Motor neuron (in vitro differentiated cells): ENCODE results near the gene COL19A1. TPM values are rescaled to one million over a fixed set of nuclear protein-coding genes. Genes with fewer than 3 reads are reported as not detected.

Experiments used
- ATAC-seq, 8 experiments: fragments of 200-7000 bp; cut with Tn5 transposase; replicated peaks in 6 of 8; 2 replicates each; pipeline ENCODE4 v1.8.0; 2021; ENCODE audit warnings: mild to moderate bottlenecking in 8 of 8, moderate library complexity in 8 of 8
- H3K27ac ChIP-seq, 2 donors: fragments of 250-450 bp; sonication (Bioruptor Pico); 2 replicates each; pipeline ENCODE4 v1.9.0; 2021; ENCODE audit warnings: antibody characterized with exemption in 2 of 2, mild to moderate bottlenecking in 2 of 2, moderate library complexity in 1 of 2
- H3K4me1 ChIP-seq, 2 donors: fragments of 250-450 bp; sonication (Bioruptor Pico); replicated peaks in 1 of 2; 2 replicates each; pipeline ENCODE4 v1.6.1; 2021; ENCODE audit warnings: antibody characterized with exemption in 2 of 2, mild to moderate bottlenecking in 2 of 2, moderate library complexity in 1 of 2
- H3K4me3 ChIP-seq, 5 donors: fragments of 250-450 bp; sonication (Bioruptor Pico); 2 replicates each; pipeline ENCODE4 v1.9.0; 2021; ENCODE audit warnings: antibody characterized with exemption in 5 of 5, mild to moderate bottlenecking in 5 of 5, moderate library complexity in 4 of 5
- WGBS, 10 experiments: fragments of 450-650 bp; shearing (Covaris generic); methylation state at CpG; one replicate each; pipeline ENCODE4 v1.0.0; 2022; 5-methylcytosine and 5-hydroxymethylcytosine counted together
- in situ Hi-C, 9 experiments: fragments of 400-800 bp; cut with MboI; loops; one replicate each; pipeline ENCODE4 v1.15.0; 2021; ENCODE audit warnings: low sequenced_read_pairs in 9 of 9, low pct_unique_long_range_greater_than_20kb in 2 of 9; ENCODE audit not compliant: unreplicated experiment in 9 of 9
- total RNA-seq, 8 experiments: library from RNA; unstranded; fragments of 300-600 nt; gene quantifications; 2 replicates each; pipeline versions ENCODE4 v1.2.3 to v1.2.4, GENCODE V29; 2022

COL19A1 gene
- total RNA-seq, 8 experiments from 2014 or later = 0.45 to 5.9 (median 0.92) TPM

DNA sequence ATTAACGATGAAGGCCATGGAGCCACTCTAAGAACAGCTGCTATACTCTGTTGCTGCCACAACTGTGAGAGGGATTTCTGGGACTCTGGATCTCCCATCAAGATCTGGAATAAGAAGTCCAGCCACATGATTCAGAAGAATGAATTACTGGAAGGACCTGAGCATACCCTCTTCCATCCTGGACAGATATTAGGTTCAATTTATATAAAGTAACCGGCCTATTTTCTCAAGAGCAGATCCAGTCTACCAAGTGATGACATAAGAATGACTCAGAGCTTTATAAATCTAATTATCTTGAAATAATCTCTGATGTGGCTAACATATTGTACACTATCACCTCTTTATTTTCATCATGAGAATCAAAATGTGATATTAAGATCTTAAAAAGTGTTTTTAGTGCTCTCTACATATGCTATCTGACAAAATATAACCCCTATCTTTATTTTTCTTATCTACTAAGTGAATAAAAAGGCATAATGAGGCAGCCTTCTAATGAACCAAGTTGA is 391.5 kb downstream of the COL19A1 start:
- WGBS, 10 experiments = 66 to 100% (median 95%) methylated on average over 1 to 2 of the region's 2 CpGs; no CpG with 5 or more reads in 4 of the 10 experiments

DNA sequence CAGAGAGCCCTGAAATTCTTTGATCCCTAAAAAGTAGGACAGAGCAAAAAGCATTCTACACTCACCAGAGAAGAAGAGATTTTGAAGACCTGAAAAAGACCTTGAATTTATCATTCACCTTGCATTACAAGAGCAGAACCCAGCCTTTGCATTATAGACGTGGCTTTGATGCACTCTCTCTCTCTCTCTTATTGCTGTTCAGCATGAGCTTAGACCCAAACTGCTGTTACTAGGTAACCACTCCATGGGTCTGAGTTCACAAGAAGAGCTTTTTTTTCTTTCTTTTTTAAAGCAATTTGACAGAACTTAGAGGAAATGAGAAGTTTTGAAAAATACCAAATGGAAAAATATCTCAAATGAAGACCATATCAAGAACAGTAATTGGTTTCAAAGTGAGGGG is 392.1 kb downstream of the COL19A1 start:
- WGBS, 10 experiments = 0 to 14% (median 0%) methylated on average over 1 of the region's 1 CpG; no CpG with 5 or more reads in 4 of the 10 experiments
- Histone ChIP-seq H3K4me3 (no peak overlapping the region), H3K27ac (no peak overlapping the region), H3K4me1 (peaks cover 6 to 11% of the 10 kb centered on the region in 2 donors)
- in situ Hi-C loops = no loop called here
- peak in 5 of 8 experiments; percentile 65 to 79 (median 75) for ATAC-seq

More for the DNA sequence above, 391.5 kb downstream of the COL19A1 start:
- Histone ChIP-seq H3K4me1 (peaks cover 6 to 14% of the 10 kb centered on the region in 2 donors), H3K4me3 (no peak overlapping the region), H3K27ac (no peak overlapping the region)
- peak in 5 of 8 experiments; percentile 43 to 89 (median 73) for ATAC-seq
- in situ Hi-C loops = no loop called here

Other genes starting within 250 kb of the COL19A1 start
- 10 to 100 TPM; 21.3 to 73.3 (median 34.5) TPM for gene LMBRD1, start 69.5 kb upstream of the COL19A1 start, total RNA-seq